Stimulated activated CD4-positive, alpha-beta T cell treated with anti-CD3 and anti-CD28 coated beads, Interleukin-2, amount 100 ng/mL, for 24 hours (primary cell): ENCODE results near the gene PPP4C.
"Not testable (repeated sequence)": the region's sequence is repeated elsewhere in the genome, so short reads cannot be mapped to it uniquely, and the experiment has no call there.

Experiments
- DNase-seq, 2 donors: peaks; one replicate each; pipeline ENCODE4 v3.0.0-alpha.2; 2020

Gene PPP4C

DNA sequence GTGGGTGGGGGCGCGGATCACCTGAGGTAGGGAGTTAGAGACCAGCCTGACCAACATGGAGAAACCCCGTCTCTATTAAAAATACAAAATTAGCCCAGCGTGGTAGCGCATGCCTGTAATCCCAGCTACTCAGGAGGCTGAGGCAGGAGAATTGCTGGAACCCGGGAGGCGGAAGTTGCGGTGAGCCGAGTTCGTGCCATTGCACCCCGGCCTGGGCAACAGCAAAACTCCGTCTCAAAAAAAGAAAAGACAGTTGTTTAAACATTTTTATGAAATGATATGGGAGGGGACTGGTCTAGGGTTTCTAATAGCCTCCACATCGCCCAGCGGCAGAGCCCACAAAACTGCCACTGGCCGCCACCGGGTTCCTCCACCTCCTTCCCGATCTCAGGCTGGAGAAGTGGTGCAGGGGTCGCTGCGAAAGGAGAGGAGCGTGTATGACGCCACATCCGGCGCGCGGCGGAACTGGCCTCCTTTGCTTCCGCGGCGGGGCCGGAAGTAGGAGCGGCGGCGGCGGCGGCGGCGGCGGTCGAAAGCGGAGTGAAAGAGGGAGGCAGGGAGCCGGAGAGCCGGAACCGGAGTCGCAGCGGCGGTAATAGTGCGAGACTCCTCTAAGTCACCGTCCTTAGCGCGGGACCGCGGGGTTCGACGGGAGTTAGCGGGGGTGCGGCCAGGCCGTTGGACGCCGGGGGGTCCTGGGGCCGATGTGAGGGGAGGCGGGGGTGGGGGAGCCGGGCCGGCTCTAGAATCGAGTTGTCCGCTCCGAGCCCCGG, at the start of gene PPP4C:
TSS of gene PPP4C (plus strand) at position 492 of the 773 bp plus-strand sequence. CDS start 384 bp downstream, outside the sequence.
- DNase-seq: peak; percentile 89 to 95

DNA sequence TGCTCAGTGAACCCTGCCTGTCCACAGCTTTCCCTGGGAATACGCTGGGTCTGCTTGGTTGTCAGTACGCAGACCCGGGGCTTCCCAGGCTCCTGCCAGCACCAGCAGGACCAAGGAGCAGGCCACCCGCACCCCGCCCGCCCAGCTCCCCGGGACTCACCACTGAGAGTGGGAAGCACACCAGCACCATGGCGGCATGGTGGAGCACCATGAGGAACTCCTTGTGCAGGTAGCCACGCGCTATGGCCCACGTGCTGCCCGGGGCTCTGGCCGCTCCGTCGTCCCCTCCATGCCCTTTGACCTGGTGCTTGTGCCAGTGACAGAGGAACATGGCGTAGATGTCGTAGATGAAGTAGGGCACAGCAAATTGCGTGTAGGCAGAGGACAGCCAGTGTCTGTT, 49.3 kb upstream of the PPP4C start:
- no peak for DNase-seq

DNA sequence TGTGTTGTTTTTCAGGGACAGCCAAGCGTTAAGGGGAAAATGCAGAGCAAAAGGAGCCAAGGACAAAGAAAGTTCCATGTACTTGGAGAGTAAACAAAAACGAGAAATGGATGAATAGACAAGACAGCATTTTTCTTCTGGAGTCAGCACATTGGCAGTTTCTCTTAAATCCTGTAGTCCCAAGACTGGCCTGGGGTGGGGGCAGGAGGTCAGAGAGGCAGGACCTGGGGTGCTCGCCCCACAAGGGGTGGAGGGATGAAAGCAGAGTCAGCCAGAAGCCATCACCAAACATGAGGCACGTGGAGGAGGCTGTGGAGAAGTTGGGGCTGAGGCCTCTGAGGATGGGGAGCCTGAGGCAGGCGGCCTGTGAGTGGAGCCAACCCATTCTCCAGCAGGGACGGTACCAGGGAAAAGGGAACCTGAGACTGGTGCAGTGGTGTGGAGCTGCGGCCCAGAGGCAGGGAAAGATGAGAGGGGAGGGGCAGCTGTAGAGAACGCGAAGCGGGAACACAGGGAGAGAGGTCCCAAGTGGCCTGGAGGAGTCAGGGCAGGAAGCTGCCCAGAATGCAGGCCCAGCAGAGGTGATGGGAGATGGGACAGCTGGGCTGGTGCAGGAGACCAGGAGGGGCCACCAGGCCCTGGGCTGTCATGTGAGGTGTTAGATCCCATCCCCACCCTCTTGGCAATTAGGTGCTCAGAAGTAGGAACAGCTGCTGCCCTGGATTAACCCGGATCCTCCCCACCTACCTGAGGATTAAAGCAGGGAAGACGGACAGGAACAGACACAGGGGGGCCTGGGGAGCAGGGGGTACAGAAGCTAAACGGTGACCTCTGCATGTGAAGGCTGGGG, 48.0 kb upstream of the PPP4C start:
- no peak for DNase-seq

DNA sequence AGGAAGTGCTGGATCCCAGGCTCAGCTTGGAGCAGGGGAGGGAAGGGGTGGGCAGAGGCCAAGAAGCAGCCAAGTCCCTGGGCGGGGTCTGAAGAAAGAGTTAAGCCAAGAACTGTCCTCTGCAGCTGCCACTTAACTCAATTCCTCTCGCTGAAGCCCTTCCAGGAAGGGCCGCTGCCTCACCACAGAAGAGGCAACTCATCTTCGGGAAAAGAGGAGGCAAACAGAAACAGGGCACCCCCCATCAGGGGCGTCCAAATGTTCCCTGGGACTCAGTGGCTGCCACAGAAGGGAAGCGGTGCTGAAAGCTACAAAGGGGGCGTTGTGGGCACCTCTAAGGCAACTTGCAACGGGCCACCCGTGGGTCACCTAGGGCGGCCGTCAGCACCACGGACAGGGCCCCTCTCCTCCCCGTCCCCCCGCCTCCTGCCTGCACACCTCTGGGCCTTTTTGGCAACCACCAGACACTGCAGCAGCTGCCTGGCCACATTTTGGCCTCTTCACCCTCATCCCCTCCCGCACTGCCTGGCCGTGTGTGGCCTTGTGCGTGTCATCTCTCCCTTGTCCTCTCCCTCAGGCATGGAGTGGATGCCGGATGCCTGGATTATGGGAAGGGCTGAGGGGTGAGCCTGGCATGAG, 47.2 kb upstream of the PPP4C start:
- DNase-seq: no peak

DNA sequence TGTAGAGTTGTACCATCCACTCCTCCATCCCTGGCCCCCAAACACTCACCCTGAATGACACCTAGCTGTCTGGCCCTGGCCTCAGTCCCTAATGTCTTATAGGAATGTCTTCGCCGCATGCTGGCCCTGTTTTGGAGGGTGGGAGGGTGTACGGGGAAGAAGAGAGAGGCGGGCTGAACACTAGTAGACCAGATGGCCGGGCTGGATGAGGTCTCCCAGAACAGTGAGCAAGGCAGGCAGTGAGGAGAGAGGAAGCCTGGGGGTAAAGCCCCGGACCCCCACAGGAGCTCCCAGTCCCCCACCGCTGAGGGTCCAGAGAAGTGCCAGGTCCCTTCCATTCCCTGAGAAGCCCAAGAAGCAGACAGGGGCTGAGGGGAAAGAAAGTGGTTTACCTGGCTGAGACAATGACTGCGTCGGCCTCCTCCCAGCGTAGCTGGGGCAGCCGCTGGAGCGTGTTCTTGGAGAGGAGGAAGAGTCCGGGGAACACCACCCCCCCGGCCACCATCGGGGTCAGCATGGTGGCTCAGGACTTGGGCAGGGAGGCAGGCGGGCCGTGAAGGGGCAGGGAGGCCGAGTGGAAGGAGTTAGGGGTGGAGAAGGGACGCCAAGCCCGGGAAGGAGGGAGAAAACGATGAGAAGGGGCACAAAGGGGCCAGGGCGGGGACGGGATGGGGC, 45.6 kb upstream of the PPP4C start:
- DNase-seq: no peak

DNA sequence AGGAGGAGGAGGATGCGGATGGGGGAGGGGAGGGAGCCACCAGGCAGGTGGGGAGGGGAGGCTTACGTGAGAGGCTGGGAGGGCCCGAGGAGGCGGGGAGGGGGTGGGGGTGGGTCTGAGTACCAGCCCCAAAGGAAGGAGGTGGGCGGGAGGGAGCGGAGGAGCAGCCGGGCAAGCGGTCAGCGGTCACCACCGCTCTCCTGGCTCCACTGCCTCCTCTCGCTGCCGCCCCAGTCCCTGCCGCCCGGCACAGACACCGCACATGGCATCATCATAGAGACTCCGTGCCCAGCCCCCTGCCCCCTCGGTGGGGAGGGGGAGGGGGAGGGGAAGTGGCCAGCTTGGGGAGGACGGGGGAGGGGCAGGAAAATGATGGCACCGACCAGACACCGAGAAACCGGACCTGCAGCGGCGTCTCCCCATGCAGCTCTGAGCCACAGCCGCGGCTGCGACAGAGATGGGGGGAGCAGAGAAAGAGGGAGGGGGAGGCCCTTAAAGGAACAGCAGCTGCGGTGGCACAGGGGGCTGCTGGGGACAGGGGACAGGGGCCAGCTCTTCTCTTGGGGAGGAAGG, 44.9 kb upstream of the PPP4C start, which contains the start of gene TLCD3B:
TSS of gene TLCD3B (minus strand) at position 431 of the 573 bp plus-strand sequence. CDS start 744 bp downstream, outside the sequence.
- DNase-seq: no peak

DNA sequence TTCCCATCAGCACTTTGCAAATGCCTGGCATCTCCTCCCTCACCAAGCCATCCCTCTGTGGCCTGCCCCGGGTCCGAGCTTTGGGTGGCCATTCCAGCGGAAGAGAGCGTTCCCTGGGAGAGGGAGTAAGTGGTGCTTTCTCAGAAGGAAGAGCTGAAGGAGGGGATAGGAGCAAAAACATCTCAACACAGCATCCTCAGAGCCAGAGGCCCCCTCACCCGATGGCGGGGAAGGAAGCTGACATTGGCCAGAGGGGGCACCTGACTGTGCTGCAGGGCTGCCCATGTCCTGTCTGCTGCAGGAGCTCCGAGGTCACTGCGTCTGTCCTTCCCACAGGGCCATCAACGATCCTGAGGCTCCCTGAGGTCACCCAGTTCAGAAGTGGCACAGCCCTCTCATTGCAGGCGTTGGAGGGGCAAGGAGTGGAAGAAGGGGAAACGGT, 44.3 kb upstream of the PPP4C start:
- DNase-seq: no peak

DNA sequence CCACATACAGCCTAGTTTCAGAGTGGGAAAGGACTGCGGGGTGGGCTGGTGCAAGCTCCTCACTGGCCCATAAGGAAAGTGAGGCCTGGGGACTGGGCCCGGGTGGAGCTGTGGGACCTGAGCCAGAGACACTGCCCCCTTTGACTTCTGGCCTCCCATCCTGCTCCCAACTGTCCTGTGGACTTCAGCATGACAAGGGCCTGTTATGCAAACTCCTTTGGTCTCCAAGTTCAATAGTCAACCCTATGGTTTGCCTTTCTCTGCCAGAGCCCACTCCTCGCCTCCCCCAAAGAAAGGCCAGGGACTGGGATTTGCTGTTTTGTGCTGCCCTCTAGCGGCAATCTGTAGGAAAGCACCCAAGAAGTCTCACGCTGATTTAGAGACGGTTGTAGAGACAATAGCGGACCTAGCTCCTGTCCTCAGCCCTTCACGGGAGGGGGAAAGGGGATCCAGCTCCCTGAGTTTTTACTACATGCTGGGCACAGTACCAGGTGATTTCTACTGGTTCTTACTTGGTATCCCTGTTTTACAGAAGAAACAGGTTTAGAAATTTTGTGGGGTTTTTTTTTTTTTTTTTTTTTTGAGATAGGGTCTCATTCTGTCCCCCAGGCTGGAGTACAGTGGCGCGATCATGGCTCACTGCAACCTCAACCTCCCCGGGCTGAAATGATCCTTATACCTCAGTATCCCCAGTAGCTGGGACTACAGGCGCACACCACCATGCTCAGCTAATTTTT, 43.5 kb upstream of the PPP4C start:
- peak; percentile 68 to 70 for DNase-seq

DNA sequence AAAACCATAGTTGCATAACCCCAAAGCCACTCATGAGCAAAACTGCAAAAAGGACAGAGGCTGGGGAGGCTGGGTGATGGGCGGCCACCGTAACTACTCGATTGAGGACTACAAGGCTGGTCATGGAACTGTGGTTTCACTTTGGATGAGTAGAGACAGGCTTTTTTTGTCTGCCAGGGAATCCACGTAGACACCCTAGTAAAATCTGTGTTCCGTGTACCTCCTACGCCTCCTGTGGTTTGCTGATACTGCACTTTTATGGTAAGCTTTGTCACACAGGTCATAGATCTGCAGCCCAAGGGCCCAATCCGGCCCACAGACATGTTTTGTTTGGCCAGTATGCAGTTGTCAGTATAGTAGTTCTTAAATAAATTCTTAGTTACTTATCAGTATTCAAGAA, 42.5 kb upstream of the PPP4C start:
- no peak for DNase-seq

DNA sequence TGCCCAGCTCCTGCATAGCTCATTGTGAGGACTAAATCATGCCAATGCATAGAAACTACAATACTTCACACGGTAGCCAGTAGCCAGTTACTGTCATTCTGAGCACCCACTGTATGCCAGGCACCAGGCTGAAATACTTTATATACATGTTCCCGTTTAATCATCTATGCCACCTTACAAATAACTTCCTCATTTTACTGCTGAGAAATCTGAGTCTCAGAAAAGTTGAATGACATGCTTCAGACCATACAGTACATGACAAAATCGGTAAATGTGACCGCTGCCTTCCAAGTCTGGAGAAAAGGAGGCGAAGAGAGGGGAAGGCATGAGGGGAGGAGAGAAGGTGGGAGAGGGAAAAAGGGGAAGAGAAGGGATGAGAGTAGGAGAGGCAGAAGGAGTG, 35.6 kb upstream of the PPP4C start:
- DNase-seq: no peak

DNA sequence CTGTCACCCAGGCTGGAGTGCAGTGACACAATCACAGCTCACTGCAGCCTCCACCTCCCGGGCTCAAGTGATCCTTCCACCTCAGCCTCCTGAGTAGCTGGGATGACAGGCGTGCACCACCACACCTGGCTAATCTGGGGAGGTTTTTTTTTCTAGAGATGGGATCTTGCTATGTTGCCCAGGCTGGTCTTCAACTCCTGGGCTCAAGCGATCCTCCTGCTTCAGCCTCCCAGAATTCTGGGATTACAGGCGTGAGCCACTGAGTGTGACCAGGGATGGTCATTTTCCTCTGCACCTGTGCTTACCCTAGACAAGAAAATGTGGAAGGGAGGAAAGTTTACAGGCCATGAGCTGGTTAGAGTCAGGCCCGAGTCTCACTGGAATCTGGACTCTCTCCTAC, 35.1 kb upstream of the PPP4C start:
- DNase-seq: not testable (repeated sequence)

DNA sequence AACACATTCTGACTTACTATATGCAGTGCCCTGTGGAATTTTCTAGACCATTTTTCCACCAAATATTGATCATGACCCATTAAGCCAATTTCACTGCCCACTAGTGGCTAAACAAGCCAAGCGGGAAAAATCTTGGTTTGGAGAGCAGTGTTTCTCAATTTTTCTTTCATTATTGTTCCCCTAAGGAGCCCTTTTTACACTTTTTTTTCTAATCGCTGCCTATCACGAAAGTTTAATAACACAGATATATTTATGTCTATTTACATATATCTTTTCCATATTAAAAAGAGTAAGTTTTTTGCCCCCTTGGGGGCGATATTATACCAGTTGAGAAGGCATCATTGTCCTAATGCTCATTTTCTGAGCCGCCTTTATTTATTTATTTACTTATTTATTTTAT, 34.0 kb upstream of the PPP4C start:
- DNase-seq: no peak

DNA sequence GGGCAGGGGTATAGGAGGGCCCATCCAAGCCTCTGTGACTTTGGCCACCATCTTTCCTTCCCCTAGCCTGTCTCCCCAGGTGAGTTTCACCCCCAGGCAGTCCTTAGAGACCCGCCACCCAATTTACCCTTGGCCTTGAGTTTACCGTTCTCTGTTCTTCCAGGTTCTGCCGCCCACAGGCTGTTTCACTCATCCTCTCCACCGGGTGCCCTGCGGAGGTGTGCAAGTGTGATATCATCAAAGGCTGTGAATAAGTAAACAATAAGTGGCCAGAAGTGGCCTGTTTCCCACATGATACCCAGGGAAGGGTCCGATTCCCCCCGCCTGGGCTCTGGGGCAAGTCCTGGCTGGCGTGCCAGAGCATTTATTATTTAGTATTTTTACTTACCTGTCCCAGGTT, 29.6 kb upstream of the PPP4C start:
- DNase-seq: no peak

DNA sequence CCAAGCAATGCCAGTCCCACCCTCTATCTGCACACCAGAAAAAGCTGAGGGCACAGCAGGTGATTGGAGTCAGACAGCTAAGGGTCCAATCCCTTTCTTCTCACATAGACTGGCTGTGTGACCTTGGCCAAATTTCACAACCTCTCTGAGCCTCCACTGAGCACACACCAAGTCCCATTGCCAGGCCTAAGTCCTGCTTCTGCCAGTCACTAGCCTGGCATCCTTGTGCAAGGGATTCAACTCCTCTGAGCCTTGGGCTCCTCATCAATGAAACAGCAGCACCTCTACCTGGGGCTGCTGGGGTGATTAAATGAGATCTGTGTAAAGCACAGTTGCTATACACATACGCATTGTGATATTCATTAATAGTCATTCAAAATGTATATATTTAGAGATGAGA, 29.2 kb upstream of the PPP4C start:
- no peak for DNase-seq

DNA sequence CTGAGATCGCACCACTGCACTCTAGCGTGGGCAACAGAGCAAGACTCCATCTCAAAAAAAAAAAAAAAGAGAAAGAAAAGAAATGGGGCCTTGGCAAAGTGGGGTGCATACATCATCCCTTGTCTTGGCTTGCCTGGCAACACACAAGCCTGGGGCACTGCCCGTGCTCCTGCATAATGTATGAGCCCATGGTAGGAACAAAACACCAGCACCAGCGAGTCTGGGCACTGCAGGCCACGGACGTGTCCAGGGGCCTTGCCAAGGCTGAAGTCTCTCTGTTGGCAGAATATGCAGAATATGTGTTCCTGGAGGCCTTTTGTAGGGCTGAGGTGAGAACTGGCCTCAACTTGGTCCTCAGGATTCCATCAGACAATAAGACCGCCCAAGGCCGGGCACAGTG, 25.9 kb upstream of the PPP4C start:
- DNase-seq: no peak

DNA sequence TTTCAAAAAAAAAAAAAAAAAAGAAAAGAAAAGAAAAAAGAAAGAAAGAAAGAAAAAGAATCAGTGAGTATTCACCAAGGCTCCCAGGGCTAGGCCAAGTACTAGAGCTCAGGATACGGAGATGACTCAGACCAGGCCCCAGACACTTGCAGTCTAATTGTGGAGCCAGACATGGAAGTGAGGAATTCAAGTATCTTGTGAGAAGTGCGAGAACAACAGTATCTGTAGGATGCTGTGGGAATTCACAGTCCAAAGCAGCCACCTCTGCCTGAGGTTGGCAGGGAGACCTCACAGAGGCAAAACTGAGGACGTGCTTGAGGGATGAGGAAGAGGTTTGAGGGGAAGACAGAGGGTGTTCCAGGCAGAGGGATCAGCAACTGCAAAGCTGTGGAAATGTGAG, 24.3 kb upstream of the PPP4C start:
- DNase-seq: no peak

DNA sequence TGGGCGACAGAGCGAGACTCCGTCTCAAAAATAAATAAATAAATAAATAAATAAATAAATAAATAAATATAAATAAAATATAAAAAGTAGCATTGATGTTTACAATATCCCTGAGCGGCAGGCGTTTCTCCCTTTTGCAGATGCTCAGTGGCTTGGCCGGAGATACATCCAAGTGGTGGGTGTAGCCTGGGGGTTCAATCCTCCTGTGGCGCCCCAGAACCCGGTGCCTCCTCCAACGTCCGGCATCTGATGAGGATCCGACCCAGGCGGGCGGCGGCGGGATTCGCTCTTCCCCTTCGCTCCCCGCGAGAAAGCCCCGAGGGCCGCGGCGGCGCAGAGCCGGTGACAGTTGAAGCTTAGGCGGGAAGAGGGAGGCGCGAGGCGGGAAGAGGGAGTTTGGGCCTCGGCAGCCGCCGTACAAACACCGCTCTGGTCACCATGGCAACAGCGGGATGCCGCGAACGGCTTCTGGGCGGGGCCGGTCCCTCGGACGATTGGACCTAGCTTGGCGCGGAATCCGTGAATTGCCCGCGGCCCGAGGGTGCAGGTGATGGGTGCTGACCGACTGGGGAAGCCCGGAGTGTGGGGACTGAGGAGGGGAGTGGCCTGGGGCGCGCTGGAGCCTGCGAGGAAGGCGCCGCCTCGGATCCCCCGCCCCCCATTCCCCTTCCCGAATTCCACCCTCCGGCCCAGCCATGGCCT, 23.0 kb upstream of the PPP4C start:
- DNase-seq: peak; percentile 94 to 97

DNA sequence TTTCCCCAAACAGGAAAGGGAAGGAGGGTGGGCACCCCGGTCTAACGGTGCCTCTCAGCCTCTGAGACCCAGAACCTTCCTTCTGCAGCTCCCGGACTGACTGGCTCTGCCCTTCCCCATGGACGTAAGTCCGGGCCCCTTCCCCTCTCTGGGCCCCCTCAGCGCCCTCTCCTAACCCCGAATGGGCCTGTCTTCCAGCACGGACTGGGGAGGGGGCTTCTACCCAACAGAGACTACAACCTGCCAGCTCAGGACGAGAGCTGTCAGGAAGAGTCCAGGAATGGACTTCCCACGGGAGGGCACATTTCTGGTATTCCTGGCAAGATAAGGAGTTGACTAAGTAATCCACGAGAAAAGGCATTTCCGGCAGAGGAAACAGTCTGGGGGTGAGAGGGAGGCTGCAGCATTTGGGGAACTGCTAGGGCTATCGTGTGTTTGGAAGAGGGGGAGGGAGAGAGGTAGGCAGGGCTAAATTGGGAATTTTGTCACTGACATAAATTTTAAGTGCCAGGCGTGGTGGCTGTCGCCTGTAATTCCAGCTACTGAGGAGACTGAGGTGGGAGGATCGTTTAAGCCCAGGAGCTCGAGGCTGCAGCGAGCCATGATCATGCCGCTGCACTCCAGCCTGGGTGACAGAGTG, 22.3 kb upstream of the PPP4C start:
- no peak for DNase-seq

DNA sequence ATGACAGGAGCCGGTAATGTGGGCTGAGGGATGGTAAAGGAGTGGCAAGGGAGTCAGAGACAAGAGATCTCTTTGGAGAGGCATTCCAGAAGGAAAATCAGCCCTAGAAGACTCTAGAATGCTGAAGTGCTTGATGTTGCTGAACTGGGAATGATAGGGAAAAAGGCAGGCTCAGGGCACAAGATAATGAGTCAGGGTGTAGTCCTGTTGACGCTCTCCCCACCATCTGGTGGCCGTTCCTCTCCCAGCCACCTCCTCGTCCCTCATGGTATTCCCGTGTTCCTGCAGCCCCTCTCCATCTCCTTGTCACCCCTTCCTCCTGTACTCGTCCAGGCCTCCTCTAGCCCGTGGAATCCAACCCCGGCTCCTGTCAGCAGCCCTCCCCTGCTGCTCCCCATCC, 21.3 kb upstream of the PPP4C start:
- no peak for DNase-seq

DNA sequence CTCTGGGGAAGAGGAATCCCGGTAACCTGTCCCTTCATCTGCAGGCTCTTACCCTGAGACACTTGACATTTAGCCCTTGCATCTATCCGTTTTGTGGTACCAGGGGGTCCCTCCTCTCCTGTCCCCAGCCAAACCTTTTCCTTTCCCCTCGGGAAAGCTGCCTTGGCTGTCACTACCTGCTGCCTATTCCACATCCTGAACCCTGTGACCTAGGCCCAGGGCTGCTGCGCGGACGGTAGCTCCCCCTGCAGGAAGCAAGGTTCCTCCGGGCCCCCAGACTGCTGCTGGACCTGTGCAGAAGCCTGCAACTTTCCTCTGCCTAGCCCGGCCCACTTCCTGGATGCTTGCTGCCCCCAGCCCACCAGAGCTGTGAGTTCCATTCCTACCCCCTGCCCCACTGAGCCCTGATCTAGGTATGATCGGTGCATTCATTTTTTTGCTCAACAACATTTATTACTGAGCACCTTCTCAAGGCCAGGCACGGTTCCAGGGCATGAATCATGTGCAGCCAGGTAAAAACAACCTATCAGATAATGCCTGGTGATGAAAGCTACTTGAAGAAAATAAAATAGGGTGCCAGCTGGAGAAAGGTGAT, 20.7 kb upstream of the PPP4C start:
- peak; percentile 66 to 69 for DNase-seq
